Liver (tissue), 9 donors: ENCODE results near the gene FRAS1. TPM values are rescaled to one million over a fixed set of nuclear protein-coding genes. Genes with fewer than 3 reads are reported as not detected.

Experiments
- DNase-seq: peaks from one replicate; pipeline ENCODE4 v3.0.0-alpha.2; 2017; ENCODE audit warnings: low spot score
- H3K27ac ChIP-seq, 2 donors: one replicate each; pipeline ENCODE4 v1.7.0; 2013; ENCODE audit warnings: inconsistent platforms in 2 of 2, low read length in 2 of 2, control low read depth in 1 of 2, low read depth in 1 of 2, mild to moderate bottlenecking in 1 of 2
- H3K27me3 ChIP-seq, 4 donors: one replicate each; pipeline versions ENCODE4 v1.6.1 to v1.7.0; 2013; ENCODE audit warnings: low read length in 3 of 4, inconsistent platforms in 1 of 4, mild to moderate bottlenecking in 1 of 4, moderate library complexity in 1 of 4; ENCODE audit not compliant: control insufficient read depth in 4 of 4, insufficient read depth in 4 of 4
- H3K36me3 ChIP-seq, 4 donors: one replicate each; pipeline versions ENCODE4 v1.6.1 to v1.7.0; 2013; ENCODE audit warnings: low read length in 3 of 4, mild to moderate bottlenecking in 3 of 4, low read depth in 1 of 4, moderate library complexity in 1 of 4; ENCODE audit not compliant: control insufficient read depth in 4 of 4, insufficient read depth in 3 of 4
- H3K4me1 ChIP-seq, 4 donors: one replicate each; pipeline versions ENCODE4 v1.6.1 to v1.7.0; 2013; ENCODE audit warnings: low read length in 3 of 4, mild to moderate bottlenecking in 3 of 4, moderate library complexity in 1 of 4; ENCODE audit not compliant: control insufficient read depth in 4 of 4, insufficient read depth in 4 of 4
- H3K4me3 ChIP-seq, 3 donors: one replicate each; pipeline versions ENCODE4 v1.6.1 to v1.7.0; 2013; ENCODE audit warnings: low read length in 3 of 3, control low read depth in 1 of 3, low read depth in 1 of 3, mild to moderate bottlenecking in 1 of 3
- H3K9ac ChIP-seq, 2 donors: one replicate each; pipeline ENCODE4 v1.7.0; 2013; ENCODE audit warnings: low read length in 2 of 2, mild to moderate bottlenecking in 2 of 2, moderate library complexity in 2 of 2, control low read depth in 1 of 2, low read depth in 1 of 2
- H3K9me3 ChIP-seq, 4 donors: one replicate each; pipeline versions ENCODE4 v1.6.1 to v1.7.0; 2013; ENCODE audit warnings: low read length in 3 of 4; ENCODE audit not compliant: control insufficient read depth in 4 of 4
- EGR1 ChIP-seq, 2 donors: IDR thresholded peaks; 2 replicates each; pipeline ENCODE4 v1.6.1; 2016 to 2018; ENCODE audit warnings: antibody characterized with exemption in 2 of 2, low read depth in 2 of 2
- FOXA1 ChIP-seq: IDR thresholded peaks from 2 replicates; pipeline ENCODE4 v1.6.1; 2016; ENCODE audit warnings: antibody characterized with exemption
- FOXA2 ChIP-seq: IDR thresholded peaks from 2 replicates; pipeline ENCODE4 v1.6.1; 2016; ENCODE audit warnings: antibody characterized with exemption
- GABPA ChIP-seq, 2 donors: IDR thresholded peaks in 1 of 2; conservative IDR thresholded peaks in 1 of 2; 2 replicates each; pipeline ENCODE4 v1.6.1; 2016; ENCODE audit warnings: antibody characterized with exemption in 2 of 2, mild to moderate bottlenecking in 1 of 2, moderate library complexity in 1 of 2
- HNF4A ChIP-seq, 2 donors: conservative IDR thresholded peaks; 2 replicates each; pipeline ENCODE4 v1.6.1; 2016; ENCODE audit warnings: antibody characterized with exemption in 2 of 2, mild to moderate bottlenecking in 2 of 2
- HNF4G ChIP-seq: IDR thresholded peaks from 2 replicates; pipeline ENCODE4 v1.6.1; 2016; ENCODE audit warnings: antibody characterized with exemption
- JUND ChIP-seq, 2 donors: IDR thresholded peaks; 2 replicates each; pipeline ENCODE4 v1.6.1; 2016; ENCODE audit warnings: antibody characterized with exemption in 2 of 2
- NR2F2 ChIP-seq: IDR thresholded peaks from 2 replicates; pipeline ENCODE4 v1.6.1; 2016; ENCODE audit warnings: antibody characterized with exemption
- RAD21 ChIP-seq, 2 donors: IDR thresholded peaks; 2 replicates each; pipeline ENCODE4 v1.6.1; 2016; ENCODE audit warnings: antibody characterized with exemption in 2 of 2, mild to moderate bottlenecking in 2 of 2
- RXRA ChIP-seq, 2 donors: IDR thresholded peaks; 2 replicates each; pipeline ENCODE4 v1.6.1; 2017 to 2018; ENCODE audit warnings: antibody characterized with exemption in 2 of 2, mild to moderate bottlenecking in 1 of 2
- SP1 ChIP-seq: IDR thresholded peaks from 2 replicates; pipeline ENCODE4 v1.6.1; 2018; ENCODE audit warnings: antibody characterized with exemption, mild to moderate bottlenecking
- TAF1 ChIP-seq: conservative IDR thresholded peaks from 2 replicates; pipeline ENCODE4 v1.6.1; 2016; ENCODE audit warnings: antibody characterized with exemption, mild to moderate bottlenecking
- YY1 ChIP-seq: IDR thresholded peaks from 2 replicates; pipeline ENCODE4 v1.6.1; 2016; ENCODE audit warnings: antibody characterized with exemption, mild to moderate bottlenecking
- WGBS: extraction: QIAGEN DNeasy Blood & Tissue Kit; methylation state at CpG from one replicate; pipeline ENCODE4 v1.1.7; 2013; 5-methylcytosine and 5-hydroxymethylcytosine counted together
- polyA plus RNA-seq, 2 donors: library from polyadenylated mRNA; stranded (reverse) in 1 of 2; unstranded in 1 of 2; fragments of 200-250 nt in 1 of 2; fragments of >200 nt in 1 of 2; fragmentation: Nextera tagmentation in 1 of 2; extraction: Ambion mirVana in 1 of 2; gene quantifications; one replicate each; pipeline versions ENCODE4 v1.2.1 to v1.2.3, GENCODE V29; 2013 to 2015
- total RNA-seq, 2 donors: library from RNA; depleted of rRNA; stranded (reverse); fragments of >200 nt; gene quantifications; one replicate each; pipeline ENCODE4 v1.2.3, GENCODE V29; 2014
- TF ChIP-seq, protein P1 (sequence below): IDR thresholded peaks from 2 replicates; pipeline ENCODE4 v1.6.1; 2016; ENCODE audit warnings: antibody characterized with exemption
- TF ChIP-seq, protein P2 (sequence below): fragments of 150-350 bp; IDR thresholded peaks from 2 replicates; pipeline ENCODE4 v1.5.1; 2017; ENCODE audit warnings: improper control_type of control experiment, low read depth, low read length; ENCODE audit not compliant: missing input control
- TF ChIP-seq, protein P3 (sequence below): IDR thresholded peaks from 2 replicates; pipeline ENCODE4 v1.6.1; 2016; ENCODE audit warnings: antibody characterized with exemption, mild to moderate bottlenecking
- TF ChIP-seq, protein P4 (sequence below): IDR thresholded peaks from 2 replicates; pipeline ENCODE4 v1.6.1; 2016; ENCODE audit warnings: antibody characterized with exemption
- TF ChIP-seq, protein P5 (sequence below): IDR thresholded peaks from 2 replicates; pipeline ENCODE4 v1.6.1; 2016; ENCODE audit warnings: antibody characterized with exemption
- donor health status: healthy.
- donor health status: healthy.
- donor health status: healthy.
- donor health status: healthy.
- donor health status: healthy.

The FRAS1 gene
- total and polyA plus RNA-seq, 4 donors = 0.08 to 6.0 (median 1.1) TPM

DNA sequence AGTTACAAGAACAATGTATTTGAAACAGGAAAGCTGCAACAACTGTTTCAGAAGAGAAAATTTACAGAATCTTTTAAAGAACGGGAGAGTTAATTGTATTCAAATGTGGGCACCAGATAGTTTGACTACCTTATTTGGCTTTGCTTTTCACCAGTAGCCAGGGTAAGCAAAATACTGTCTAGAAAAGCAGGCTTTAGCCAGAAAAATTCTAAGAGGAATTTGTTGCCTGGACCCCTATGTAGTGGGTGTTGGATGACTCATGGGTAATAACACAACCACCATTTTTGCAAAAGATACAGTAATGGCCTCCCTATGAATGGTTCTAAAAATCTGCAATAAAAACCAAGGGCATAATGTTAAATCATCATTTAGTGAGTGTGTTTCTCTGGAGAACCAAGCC is 261.0 kb downstream of the FRAS1 start:
- Histone ChIP-seq H3K4me3 (no peak overlapping the region), H3K36me3 (no peaks in the 10 kb centered on the region), H3K9me3 (no peaks in the 10 kb centered on the region), H3K27me3 (no peaks in the 10 kb centered on the region), H3K4me1 (no peaks in the 10 kb centered on the region), H3K27ac (no peak overlapping the region), H3K9ac (no peak overlapping the region)
- DNase-seq = no peak
- WGBS = 88% methylated on average over 1 of the region's 1 CpG
- TF ChIP-seq TAF1 = no peak
- no peak for TF ChIP-seq NR2F2
- TF ChIP-seq, protein P1, sequence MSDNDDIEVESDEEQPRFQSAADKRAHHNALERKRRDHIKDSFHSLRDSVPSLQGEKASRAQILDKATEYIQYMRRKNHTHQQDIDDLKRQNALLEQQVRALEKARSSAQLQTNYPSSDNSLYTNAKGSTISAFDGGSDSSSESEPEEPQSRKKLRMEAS = no peak
- no peak for TF ChIP-seq FOXA2
- TF ChIP-seq RXRA (IDR thresholded peaks at IDR 0.05) = no peak
- TF ChIP-seq FOXA1 = no peak
- TF ChIP-seq JUND (IDR thresholded peaks at IDR 0.05) = no peak
- TF ChIP-seq, protein P2, sequence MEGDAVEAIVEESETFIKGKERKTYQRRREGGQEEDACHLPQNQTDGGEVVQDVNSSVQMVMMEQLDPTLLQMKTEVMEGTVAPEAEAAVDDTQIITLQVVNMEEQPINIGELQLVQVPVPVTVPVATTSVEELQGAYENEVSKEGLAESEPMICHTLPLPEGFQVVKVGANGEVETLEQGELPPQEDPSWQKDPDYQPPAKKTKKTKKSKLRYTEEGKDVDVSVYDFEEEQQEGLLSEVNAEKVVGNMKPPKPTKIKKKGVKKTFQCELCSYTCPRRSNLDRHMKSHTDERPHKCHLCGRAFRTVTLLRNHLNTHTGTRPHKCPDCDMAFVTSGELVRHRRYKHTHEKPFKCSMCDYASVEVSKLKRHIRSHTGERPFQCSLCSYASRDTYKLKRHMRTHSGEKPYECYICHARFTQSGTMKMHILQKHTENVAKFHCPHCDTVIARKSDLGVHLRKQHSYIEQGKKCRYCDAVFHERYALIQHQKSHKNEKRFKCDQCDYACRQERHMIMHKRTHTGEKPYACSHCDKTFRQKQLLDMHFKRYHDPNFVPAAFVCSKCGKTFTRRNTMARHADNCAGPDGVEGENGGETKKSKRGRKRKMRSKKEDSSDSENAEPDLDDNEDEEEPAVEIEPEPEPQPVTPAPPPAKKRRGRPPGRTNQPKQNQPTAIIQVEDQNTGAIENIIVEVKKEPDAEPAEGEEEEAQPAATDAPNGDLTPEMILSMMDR = no peak
- no peak for TF ChIP-seq SP1
- no peak for TF ChIP-seq HNF4G
- TF ChIP-seq, protein P3, sequence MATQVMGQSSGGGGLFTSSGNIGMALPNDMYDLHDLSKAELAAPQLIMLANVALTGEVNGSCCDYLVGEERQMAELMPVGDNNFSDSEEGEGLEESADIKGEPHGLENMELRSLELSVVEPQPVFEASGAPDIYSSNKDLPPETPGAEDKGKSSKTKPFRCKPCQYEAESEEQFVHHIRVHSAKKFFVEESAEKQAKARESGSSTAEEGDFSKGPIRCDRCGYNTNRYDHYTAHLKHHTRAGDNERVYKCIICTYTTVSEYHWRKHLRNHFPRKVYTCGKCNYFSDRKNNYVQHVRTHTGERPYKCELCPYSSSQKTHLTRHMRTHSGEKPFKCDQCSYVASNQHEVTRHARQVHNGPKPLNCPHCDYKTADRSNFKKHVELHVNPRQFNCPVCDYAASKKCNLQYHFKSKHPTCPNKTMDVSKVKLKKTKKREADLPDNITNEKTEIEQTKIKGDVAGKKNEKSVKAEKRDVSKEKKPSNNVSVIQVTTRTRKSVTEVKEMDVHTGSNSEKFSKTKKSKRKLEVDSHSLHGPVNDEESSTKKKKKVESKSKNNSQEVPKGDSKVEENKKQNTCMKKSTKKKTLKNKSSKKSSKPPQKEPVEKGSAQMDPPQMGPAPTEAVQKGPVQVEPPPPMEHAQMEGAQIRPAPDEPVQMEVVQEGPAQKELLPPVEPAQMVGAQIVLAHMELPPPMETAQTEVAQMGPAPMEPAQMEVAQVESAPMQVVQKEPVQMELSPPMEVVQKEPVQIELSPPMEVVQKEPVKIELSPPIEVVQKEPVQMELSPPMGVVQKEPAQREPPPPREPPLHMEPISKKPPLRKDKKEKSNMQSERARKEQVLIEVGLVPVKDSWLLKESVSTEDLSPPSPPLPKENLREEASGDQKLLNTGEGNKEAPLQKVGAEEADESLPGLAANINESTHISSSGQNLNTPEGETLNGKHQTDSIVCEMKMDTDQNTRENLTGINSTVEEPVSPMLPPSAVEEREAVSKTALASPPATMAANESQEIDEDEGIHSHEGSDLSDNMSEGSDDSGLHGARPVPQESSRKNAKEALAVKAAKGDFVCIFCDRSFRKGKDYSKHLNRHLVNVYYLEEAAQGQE = no peak
- TF ChIP-seq GABPA (IDR thresholded peaks at IDR 0.05 in 1 of 2, conservative IDR thresholded peaks at IDR 0.05 in 1 of 2) = no peak
- TF ChIP-seq, protein P4, sequence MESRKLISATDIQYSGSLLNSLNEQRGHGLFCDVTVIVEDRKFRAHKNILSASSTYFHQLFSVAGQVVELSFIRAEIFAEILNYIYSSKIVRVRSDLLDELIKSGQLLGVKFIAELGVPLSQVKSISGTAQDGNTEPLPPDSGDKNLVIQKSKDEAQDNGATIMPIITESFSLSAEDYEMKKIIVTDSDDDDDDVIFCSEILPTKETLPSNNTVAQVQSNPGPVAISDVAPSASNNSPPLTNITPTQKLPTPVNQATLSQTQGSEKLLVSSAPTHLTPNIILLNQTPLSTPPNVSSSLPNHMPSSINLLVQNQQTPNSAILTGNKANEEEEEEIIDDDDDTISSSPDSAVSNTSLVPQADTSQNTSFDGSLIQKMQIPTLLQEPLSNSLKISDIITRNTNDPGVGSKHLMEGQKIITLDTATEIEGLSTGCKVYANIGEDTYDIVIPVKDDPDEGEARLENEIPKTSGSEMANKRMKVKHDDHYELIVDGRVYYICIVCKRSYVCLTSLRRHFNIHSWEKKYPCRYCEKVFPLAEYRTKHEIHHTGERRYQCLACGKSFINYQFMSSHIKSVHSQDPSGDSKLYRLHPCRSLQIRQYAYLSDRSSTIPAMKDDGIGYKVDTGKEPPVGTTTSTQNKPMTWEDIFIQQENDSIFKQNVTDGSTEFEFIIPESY = no peak
- no peak for TF ChIP-seq HNF4A (conservative IDR thresholded peaks at IDR 0.05)
- no peak for TF ChIP-seq EGR1 (IDR thresholded peaks at IDR 0.05; ENCODE audit: low read depth in 2 of 2)
- no peak for TF ChIP-seq YY1
- TF ChIP-seq, protein P5, sequence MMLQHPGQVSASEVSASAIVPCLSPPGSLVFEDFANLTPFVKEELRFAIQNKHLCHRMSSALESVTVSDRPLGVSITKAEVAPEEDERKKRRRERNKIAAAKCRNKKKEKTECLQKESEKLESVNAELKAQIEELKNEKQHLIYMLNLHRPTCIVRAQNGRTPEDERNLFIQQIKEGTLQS = no peak
- TF ChIP-seq RAD21 (IDR thresholded peaks at IDR 0.05) = no peak
